Measurements from ENCODE around the gene C16orf82. TPM values are rescaled to one million over a fixed set of nuclear protein-coding genes. Genes with fewer than 3 reads are reported as not detected.

Gene C16orf82
- total RNA-seq: not detected
- polyA plus RNA-seq (ENCODE audit: insufficient read depth, low read depth, low replicate concordance): not detected
- long read RNA-seq, donor 1: 0 reads
- long read RNA-seq, donor 2: 0 reads
- long read RNA-seq, donor 3: 0 reads
- long read RNA-seq, donor 4: 0 reads
- long read RNA-seq, donor 5: 0 reads
- long read RNA-seq, donor 6: 0 reads
- long read RNA-seq, donor 7: 0 reads
- long read RNA-seq, donor 8, partial matches to known transcripts: 0 of 3 reads
- long read RNA-seq, donor 8, other reads (novel, unspliced or antisense): 0 of 3 reads
- long read RNA-seq, donor 9, partial matches to known transcripts: 0 of 1 reads
- long read RNA-seq, donor 9, other reads (novel, unspliced or antisense): 0 of 1 reads
- long read RNA-seq, donor 10: 0 reads

GRCh38 chr16:27066668-27067537 lies at the start of gene C16orf82:
TSS of gene C16orf82 (plus strand) at chr16:27066927.
- DNase-seq (peak; percentile 55 to 82 (median 63)), FAIRE-seq (no peak)
- Histone ChIP-seq H3K9me3 (ENCODE audit: control insufficient read depth in 2 of 3, insufficient read depth in 1 of 3, low read length in 3 of 3) (no peaks in the 10 kb centered on the region), H3K27me3 (ENCODE audit: control insufficient read depth, insufficient read depth, low read length) (no peaks in the 10 kb centered on the region), H3K9ac (ENCODE audit: low read length in 3 of 3) (no peak within 1 kb of the TSS), H3K36me3 (ENCODE audit: control insufficient read depth in 2 of 3, insufficient read depth in 3 of 3, low read length in 3 of 3) (no peaks in the 10 kb centered on the region), H3K4me3 (ENCODE audit: low read length in 3 of 3) (no peak within 1 kb of the TSS), H3K27ac (ENCODE audit: low read depth in 2 of 2, low read length in 2 of 2) (no peak within 1 kb of the TSS), H3K4me1 (ENCODE audit: control insufficient read depth in 2 of 3, insufficient read depth in 2 of 3, low read depth in 1 of 3, low read length in 3 of 3) (no peaks in the 10 kb centered on the region)
- intact Hi-C loops (cut with DNase I): no loop called here
- no peak for TF ChIP-seq CTCF (IDR thresholded peaks at IDR 0.05; ENCODE audit: borderline replicate concordance, extremely low read depth, insufficient read depth)

GRCh38 chr16:27020031-27020430 lies 46.7 kb upstream of the C16orf82 start:
- H3K9ac ChIP-seq (ENCODE audit: low read length in 3 of 3): no peak overlapping the region
- FAIRE-seq (no peak), DNase-seq (no peak)
- no peak overlapping the region for H3K27ac ChIP-seq (ENCODE audit: low read depth in 2 of 2, low read length in 2 of 2)
- H3K27me3 ChIP-seq (ENCODE audit: control insufficient read depth, insufficient read depth, low read length): no peaks in the 10 kb centered on the region
- H3K4me1 ChIP-seq (ENCODE audit: control insufficient read depth in 2 of 3, insufficient read depth in 2 of 3, low read depth in 1 of 3, low read length in 3 of 3): no peaks in the 10 kb centered on the region
- H3K9me3 ChIP-seq (ENCODE audit: control insufficient read depth in 2 of 3, insufficient read depth in 1 of 3, low read length in 3 of 3): peaks cover 0 to 4% (median 0%) of the 10 kb centered on the region in 3 donors
- TF ChIP-seq CTCF (IDR thresholded peaks at IDR 0.05; ENCODE audit: borderline replicate concordance, extremely low read depth, insufficient read depth): no peak
- H3K4me3 ChIP-seq (ENCODE audit: low read length in 3 of 3): no peak overlapping the region
- intact Hi-C loops (cut with DNase I): no loop called here
- H3K36me3 ChIP-seq (ENCODE audit: control insufficient read depth in 2 of 3, insufficient read depth in 3 of 3, low read length in 3 of 3): no peaks in the 10 kb centered on the region

DNA sequence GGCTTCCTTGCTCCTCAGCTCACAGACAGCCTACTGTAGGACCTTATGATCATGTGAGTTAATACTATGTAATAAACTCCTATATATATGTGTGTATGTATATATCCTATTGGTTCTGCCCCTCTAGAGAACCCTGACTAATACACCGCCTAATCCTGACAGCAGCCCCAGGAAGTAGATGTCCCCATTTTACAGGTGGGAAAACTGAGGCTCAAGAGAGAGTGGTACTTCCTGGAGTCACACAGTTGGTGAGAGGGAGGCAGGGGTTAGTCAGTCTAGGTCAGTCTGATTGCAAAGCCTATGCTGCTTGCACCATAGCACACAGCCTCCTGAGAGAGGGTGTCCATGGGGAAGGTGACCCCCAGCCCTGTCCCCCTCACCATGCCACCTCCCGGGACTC lies 42.7 kb upstream of the C16orf82 start:
- no peak overlapping the region for H3K4me3 ChIP-seq (ENCODE audit: low read length in 3 of 3)
- no peaks in the 10 kb centered on the region for H3K4me1 ChIP-seq (ENCODE audit: control insufficient read depth in 2 of 3, insufficient read depth in 2 of 3, low read depth in 1 of 3, low read length in 3 of 3)
- H3K9ac ChIP-seq (ENCODE audit: low read length in 3 of 3): no peak overlapping the region
- peaks cover 0 to 4% (median 0%) of the 10 kb centered on the region in 3 donors for H3K9me3 ChIP-seq (ENCODE audit: control insufficient read depth in 2 of 3, insufficient read depth in 1 of 3, low read length in 3 of 3)
- no peak overlapping the region for H3K27ac ChIP-seq (ENCODE audit: low read depth in 2 of 2, low read length in 2 of 2)
- no peak for FAIRE-seq
- no peak for TF ChIP-seq CTCF (IDR thresholded peaks at IDR 0.05; ENCODE audit: borderline replicate concordance, extremely low read depth, insufficient read depth)
- no peaks in the 10 kb centered on the region for H3K36me3 ChIP-seq (ENCODE audit: control insufficient read depth in 2 of 3, insufficient read depth in 3 of 3, low read length in 3 of 3)
- no peak for DNase-seq
- intact Hi-C loops (cut with DNase I): no loop called here
- no peaks in the 10 kb centered on the region for H3K27me3 ChIP-seq (ENCODE audit: control insufficient read depth, insufficient read depth, low read length)

Data from kidney (tissue), 22 donors.